ENCODE data around the gene RUSC1.

- TF ChIP-seq CTCF (IDR thresholded peaks at IDR 0.05; ENCODE audit: borderline replicate concordance, extremely low read depth, low read length, poor library complexity, severe bottlenecking) (no peak), EZH2 (IDR thresholded peaks at IDR 0.05; ENCODE audit: borderline replicate concordance, low read depth, low read length, severe bottlenecking) (no peak)
Measured at GRCh38 chr1:155334962-155335361, 14.3 kb downstream of the RUSC1 start.

All from DND-41 (cell line).